LNCaP clone FGC (cell line): ENCODE data around the gene GUCA2B.

Experiments used
- DNase-seq: peaks from one replicate; pipeline ENCODE4 v3.0.0-alpha.2; 2011; ENCODE audit warnings: low read depth
- H3K4me3 ChIP-seq: 2 replicates; pipeline ENCODE4 v1.5.1; 2011; ENCODE audit warnings: mild to moderate bottlenecking, low read depth, low read length, control low read depth
- CTCF ChIP-seq: IDR thresholded peaks from 2 replicates; pipeline ENCODE4 v1.5.1; 2012; ENCODE audit warnings: mild to moderate bottlenecking; ENCODE audit not compliant: control insufficient read depth, insufficient read depth; ENCODE audit errors: extremely low read depth

Gene GUCA2B

GRCh38 chr1:42122408-42122807 is 30.8 kb upstream of the GUCA2B start:
- TF ChIP-seq CTCF, result no peak
- no peak overlapping the region for H3K4me3 ChIP-seq
- DNase-seq, result no peak

DNA sequence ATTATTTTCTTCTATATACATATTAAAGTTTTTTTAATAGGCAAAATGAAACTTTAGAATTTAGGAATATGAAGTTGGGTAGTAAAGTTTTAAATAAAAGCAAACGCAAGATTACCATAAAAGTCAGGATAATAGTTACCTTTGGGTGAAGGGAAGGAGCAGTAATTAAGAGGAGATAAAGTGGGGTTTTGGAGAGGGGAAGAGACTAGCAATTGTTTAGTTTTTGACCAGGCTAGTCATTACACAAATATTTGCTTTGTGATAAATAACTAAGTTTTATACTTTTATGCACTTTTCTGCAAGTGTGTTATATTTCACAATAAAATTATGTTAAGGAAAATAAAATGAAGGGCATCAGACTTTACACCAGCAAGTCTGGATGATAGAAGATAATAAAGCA is 27.7 kb upstream of the GUCA2B start:
- no peak for DNase-seq
- no peak for TF ChIP-seq CTCF
- H3K4me3 ChIP-seq, result no peak overlapping the region

DNA sequence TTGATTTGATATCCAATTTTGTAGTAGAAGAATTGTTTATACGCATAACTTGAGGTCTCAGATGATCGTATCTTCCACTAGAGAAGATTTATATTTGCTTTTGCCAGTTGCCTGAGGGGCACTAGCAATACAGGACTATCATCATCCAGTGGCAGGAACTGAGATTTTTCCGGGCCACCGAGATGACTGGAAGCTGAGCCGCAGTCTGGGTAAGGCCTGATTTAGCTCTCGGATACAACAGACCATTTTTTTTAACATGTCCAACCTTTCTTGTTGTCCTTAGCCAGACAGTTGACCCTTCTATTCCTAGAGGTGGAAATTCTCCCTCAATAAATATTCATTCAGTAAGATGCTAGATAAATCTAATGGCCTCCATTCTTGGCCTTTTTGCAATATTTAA is 25.4 kb upstream of the GUCA2B start:
- no peak for TF ChIP-seq CTCF
- no peak for DNase-seq
- H3K4me3 ChIP-seq, result no peak overlapping the region

DNA sequence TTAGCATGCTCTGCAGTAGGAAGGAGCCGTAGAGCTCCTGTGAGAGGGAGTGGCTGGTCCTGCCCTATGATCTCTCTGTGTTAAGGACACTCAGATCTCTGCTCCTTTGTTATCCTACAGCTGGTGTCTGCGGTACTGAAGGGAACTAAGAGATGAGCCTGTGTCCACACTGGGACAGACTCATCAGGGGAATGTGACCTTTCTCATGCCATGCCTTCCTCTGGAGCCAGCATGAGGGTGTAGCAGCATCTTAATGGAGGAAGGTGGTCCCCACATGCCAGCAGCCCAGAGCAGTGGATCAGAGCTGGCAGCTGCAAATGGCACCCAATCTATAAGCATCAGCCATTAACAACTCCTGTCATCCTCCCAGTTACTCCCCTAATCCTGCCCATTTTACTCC is 24.7 kb upstream of the GUCA2B start:
- no peak for DNase-seq
- no peak for TF ChIP-seq CTCF
- H3K4me3 ChIP-seq, result no peak overlapping the region

DNA sequence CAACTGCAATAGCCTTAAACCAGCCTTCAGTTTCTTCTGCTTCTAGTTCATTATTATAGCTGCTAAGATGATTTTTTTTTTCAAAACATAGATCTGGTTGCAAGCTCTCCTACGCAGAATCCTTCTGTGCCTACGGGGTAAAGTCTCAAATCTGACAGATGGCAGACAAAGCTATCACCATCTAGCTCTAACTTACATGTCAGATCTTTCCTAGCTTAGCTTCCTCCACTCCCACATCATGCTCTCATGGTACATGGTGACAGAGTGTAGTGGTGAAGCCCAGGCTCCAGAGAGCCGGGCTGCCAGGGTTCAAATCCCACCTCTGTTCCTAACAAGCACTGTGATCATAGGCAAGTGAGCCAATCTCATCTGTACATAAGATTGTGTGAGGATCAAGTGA is 24.2 kb upstream of the GUCA2B start:
- no peak for DNase-seq
- TF ChIP-seq CTCF, result no peak
- no peak overlapping the region for H3K4me3 ChIP-seq

DNA sequence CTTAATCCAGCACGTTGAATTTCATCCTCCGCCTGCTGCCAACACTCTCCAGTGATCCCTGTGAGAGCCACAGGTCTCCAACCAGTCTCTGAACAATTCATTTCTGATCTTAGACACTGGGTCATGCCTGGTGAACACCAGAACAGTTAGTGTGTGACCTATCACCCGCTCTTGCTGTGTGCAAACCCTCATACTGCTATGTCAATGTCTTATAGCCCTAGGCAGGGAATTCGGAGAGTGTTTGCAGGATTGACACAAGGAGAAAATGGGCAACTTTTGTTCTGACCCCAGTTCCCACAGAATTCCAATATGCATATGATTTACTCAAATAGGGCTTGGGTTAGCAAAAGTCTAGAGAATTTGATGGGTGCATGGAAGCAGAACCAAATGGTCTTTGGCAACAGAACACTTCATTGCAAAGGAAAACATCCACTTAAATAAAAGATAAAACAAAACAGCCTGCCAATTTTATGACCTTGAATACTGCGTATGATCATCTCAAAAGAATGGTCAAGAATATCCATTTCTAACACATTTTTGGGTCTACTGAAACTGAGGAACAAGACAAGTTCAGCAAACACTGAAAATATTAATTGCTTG is 23.0 kb upstream of the GUCA2B start:
- no peak for DNase-seq
- TF ChIP-seq CTCF, result no peak

GRCh38 chr1:42133390-42133789 is 19.8 kb upstream of the GUCA2B start:
- no peak for TF ChIP-seq CTCF
- DNase-seq, result no peak
- no peak overlapping the region for H3K4me3 ChIP-seq

More for the DNA sequence above, 23.0 kb upstream of the GUCA2B start:
- H3K4me3 ChIP-seq, result no peak overlapping the region
